Measurements from ENCODE around the gene ASF1B. TPM values are rescaled to one million over a fixed set of nuclear protein-coding genes. Genes with fewer than 3 reads are reported as not detected.

ASF1B gene
- total RNA-seq, 2 donors from 2014 or later: 5.1 to 19.7 TPM

DNA sequence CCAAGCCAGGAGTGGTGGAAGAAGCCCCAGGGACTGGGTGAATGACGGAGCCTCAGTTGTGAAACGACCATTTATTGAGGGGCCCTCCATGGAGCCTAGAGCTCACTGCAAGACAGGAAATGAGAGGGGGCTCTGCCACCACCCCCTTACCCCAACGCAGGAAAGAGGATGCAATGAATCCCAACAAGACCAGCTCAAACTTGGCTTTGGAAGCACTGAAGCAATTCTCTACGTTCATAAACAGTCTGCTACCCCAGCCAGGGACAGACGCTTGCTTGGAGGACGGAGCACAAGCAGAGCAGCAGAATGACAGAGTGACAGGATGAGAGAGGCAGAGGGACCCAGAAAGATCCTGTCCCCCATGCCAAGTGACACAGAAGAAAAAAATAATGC, 19.9 kb downstream of the ASF1B start:
- WGBS: 5% methylated on average over 6 of the region's 6 CpGs
- Histone ChIP-seq H3K4me1 (replicated peaks) (peaks cover 8% of the 10 kb centered on the region), H3K9me3 (no peaks in the 10 kb centered on the region), H3K27ac (peak overlapping the region; percentile 64 to 69), H3K27me3 (replicated peaks; ENCODE audit: insufficient read depth) (no peaks in the 10 kb centered on the region), H3K36me3 (no peaks in the 10 kb centered on the region), H3K4me3 (peak overlapping the region; percentile 77 to 84)
- TF ChIP-seq POLR2AphosphoS5 (IDR thresholded peaks at IDR 0.05) (no peak), POLR2A (IDR thresholded peaks at IDR 0.05) (no peak), CTCF (IDR thresholded peaks at IDR 0.05) (no peak)
- intact Hi-C loops (cut with DNase I): loop anchor here (2.0 to 5.0 kb wide), 2 partner anchors 26 to 44 kb away; partner anchors contain the start of genes MISP3 and SAMD1
- no peak for DNase-seq (ENCODE audit: low spot score)

DNA sequence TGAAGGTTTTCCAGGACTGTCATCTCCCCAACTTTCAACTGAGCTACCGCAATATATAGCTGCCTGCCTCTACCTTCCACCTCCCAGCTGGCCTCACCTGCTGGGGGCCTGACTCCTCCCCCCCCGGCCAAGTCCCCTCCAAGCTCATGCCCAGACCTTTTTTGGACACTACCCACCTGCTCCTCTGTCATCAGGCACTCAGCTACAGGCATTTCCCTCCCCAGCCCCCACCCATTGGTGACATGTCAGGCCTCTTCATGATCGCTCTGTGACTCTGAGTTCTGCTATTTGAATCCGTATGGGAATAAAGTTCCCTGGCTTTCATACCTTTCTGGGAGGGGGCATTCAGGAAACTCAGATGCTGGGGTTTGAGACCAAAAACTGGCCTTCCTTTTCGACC, 20.6 kb downstream of the ASF1B start:
- H3K4me3 ChIP-seq: no peak overlapping the region
- DNase-seq (ENCODE audit: low spot score): no peak
- no peaks in the 10 kb centered on the region for H3K36me3 ChIP-seq
- TF ChIP-seq POLR2A (IDR thresholded peaks at IDR 0.05) (no peak), POLR2AphosphoS5 (IDR thresholded peaks at IDR 0.05) (no peak), CTCF (IDR thresholded peaks at IDR 0.05) (no peak)
- no peaks in the 10 kb centered on the region for H3K9me3 ChIP-seq
- H3K27ac ChIP-seq: no peak overlapping the region
- no peaks in the 10 kb centered on the region for H3K27me3 ChIP-seq (replicated peaks; ENCODE audit: insufficient read depth)
- intact Hi-C loops (cut with DNase I): loop anchor here (2.0 to 5.0 kb wide), 2 partner anchors 25 to 43 kb away; partner anchors contain the start of genes MISP3 and SAMD1
- 72% methylated on average over 5 of the region's 5 CpGs for WGBS
- peaks cover 8% of the 10 kb centered on the region for H3K4me1 ChIP-seq (replicated peaks)

GRCh38 chr19:14114854-14115253, 21.5 kb downstream of the ASF1B start:
- Histone ChIP-seq H3K36me3 (no peaks in the 10 kb centered on the region), H3K27ac (no peak overlapping the region), H3K27me3 (replicated peaks; ENCODE audit: insufficient read depth) (no peaks in the 10 kb centered on the region), H3K4me3 (no peak overlapping the region), H3K9me3 (no peaks in the 10 kb centered on the region), H3K4me1 (replicated peaks) (peaks cover 8% of the 10 kb centered on the region)
- WGBS: 46% methylated on average over 9 of the region's 9 CpGs
- TF ChIP-seq POLR2A (IDR thresholded peaks at IDR 0.05) (no peak), CTCF (IDR thresholded peaks at IDR 0.05) (peak in 3 of 4 experiments; percentile 15 to 46 (median 37))
- no peak for DNase-seq (ENCODE audit: low spot score)
- intact Hi-C loops (cut with DNase I): loop anchor here (5.0 kb wide), 1 partner anchor 43 kb away; the partner anchor contains the start of gene MISP3

GRCh38 chr19:14114439-14114838, 21.9 kb downstream of the ASF1B start:
- peaks cover 8% of the 10 kb centered on the region for H3K4me1 ChIP-seq (replicated peaks)
- no peak overlapping the region for H3K4me3 ChIP-seq
- no peak for TF ChIP-seq CTCF (IDR thresholded peaks at IDR 0.05)
- TF ChIP-seq POLR2A (IDR thresholded peaks at IDR 0.05): no peak
- no peak for TF ChIP-seq POLR2AphosphoS5 (IDR thresholded peaks at IDR 0.05)
- WGBS: 94% methylated on average over 7 of the region's 7 CpGs
- no peak for DNase-seq (ENCODE audit: low spot score)
- H3K27ac ChIP-seq: peak overlapping the region in 1 of 2 donors; percentile 60
- no peaks in the 10 kb centered on the region for H3K36me3 ChIP-seq
- H3K9me3 ChIP-seq: no peaks in the 10 kb centered on the region
- intact Hi-C loops (cut with DNase I): no loop called here
- no peaks in the 10 kb centered on the region for H3K27me3 ChIP-seq (replicated peaks; ENCODE audit: insufficient read depth)

DNA sequence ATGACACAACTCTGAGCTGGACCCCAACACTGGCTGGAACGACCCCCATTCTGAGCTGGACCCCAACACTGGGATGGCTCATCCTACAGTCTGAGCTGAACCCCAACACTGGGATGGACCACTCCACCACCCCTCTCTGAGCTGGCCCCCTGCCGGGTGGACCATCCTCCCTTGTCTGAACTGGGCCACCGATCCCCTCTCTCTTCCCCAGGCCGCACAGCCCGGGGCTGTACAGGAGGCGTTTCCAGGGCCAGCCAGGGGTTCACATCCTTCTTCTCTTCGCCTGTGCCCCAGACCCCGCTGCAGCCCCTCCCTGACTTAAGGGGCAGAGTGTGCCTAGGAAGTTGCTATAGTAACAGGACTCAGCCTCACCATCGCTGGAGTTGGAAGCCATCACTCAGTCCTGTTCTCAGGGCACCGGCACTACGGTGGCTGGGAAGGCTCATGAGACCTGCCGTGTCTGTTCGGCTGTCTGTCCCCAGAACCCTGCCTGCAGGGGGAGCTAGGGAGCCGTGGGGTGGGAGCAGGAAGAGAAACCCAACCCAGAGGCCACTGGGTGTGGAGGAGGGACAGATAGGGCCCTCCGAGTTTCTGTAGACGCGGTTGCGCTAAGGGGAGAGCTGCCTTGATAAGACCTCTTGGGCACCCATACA, 22.5 kb downstream of the ASF1B start:
- peak overlapping the region; percentile 60 to 68 for H3K27ac ChIP-seq
- no peak for DNase-seq (ENCODE audit: low spot score)
- H3K4me1 ChIP-seq (replicated peaks): peaks cover 8% of the 10 kb centered on the region
- intact Hi-C loops (cut with DNase I): no loop called here
- TF ChIP-seq POLR2AphosphoS5 (IDR thresholded peaks at IDR 0.05) (no peak), CTCF (IDR thresholded peaks at IDR 0.05) (no peak), POLR2A (IDR thresholded peaks at IDR 0.05) (no peak)
- 88% methylated on average over 18 of the region's 18 CpGs for WGBS
- no peaks in the 10 kb centered on the region for H3K36me3 ChIP-seq
- H3K9me3 ChIP-seq: no peaks in the 10 kb centered on the region
- no peak overlapping the region for H3K4me3 ChIP-seq
- no peaks in the 10 kb centered on the region for H3K27me3 ChIP-seq (replicated peaks; ENCODE audit: insufficient read depth)

Data from prostate gland (tissue), 2 donors.